GM11168 (cell line): ENCODE data around the gene XK.

ENCODE experiments used
- in situ Hi-C: fragments of 300-500 bp; cut with MboI; formaldehyde crosslinking; loops from one replicate; pipeline ENCODE4 v1.12.0; 2022; ENCODE audit warnings: low sequenced_read_pairs; ENCODE audit not compliant: unreplicated experiment

Gene XK

GRCh38 chrX:37678574-37678973 is 7.0 kb upstream of the XK start:
- in situ Hi-C loops = no loop called here

- in situ Hi-C loops = no loop called here
Observed at GRCh38 chrX:37679230-37679629, 6.4 kb upstream of the XK start.

- in situ Hi-C loops = no loop called here
Observed at GRCh38 chrX:37679888-37680287, 5.7 kb upstream of the XK start.

- in situ Hi-C loops = no loop called here
Observed at GRCh38 chrX:37684426-37684825, 1.2 kb upstream of the XK start.

- in situ Hi-C loops = no loop called here
Observed at GRCh38 chrX:37684973-37685372, 618 bp upstream of the XK start.

GRCh38 chrX:37686369-37686995 is 891 bp downstream of the XK start:
- in situ Hi-C loops = no loop called here

- in situ Hi-C loops = no loop called here
Observed at GRCh38 chrX:37686996-37687395, 1.4 kb downstream of the XK start.

- in situ Hi-C loops = no loop called here
Observed at GRCh38 chrX:37690119-37690518, 4.5 kb downstream of the XK start.

- in situ Hi-C loops = no loop called here
Observed at GRCh38 chrX:37692918-37693317, 7.3 kb downstream of the XK start.

GRCh38 chrX:37697169-37697760 is 11.7 kb downstream of the XK start:
- in situ Hi-C loops = no loop called here

- in situ Hi-C loops = no loop called here
Observed at GRCh38 chrX:37701588-37701987, 16.0 kb downstream of the XK start.

GRCh38 chrX:37711991-37712390 is 26.4 kb downstream of the XK start:
- in situ Hi-C loops = no loop called here

- in situ Hi-C loops = no loop called here
Observed at GRCh38 chrX:37712458-37712857, 26.9 kb downstream of the XK start.

- in situ Hi-C loops = no loop called here
Observed at GRCh38 chrX:37714479-37714878, 28.9 kb downstream of the XK start.

- in situ Hi-C loops = no loop called here
Observed at GRCh38 chrX:37716602-37717001, 31.0 kb downstream of the XK start.

- in situ Hi-C loops = no loop called here
Observed at GRCh38 chrX:37717708-37718107, 32.1 kb downstream of the XK start.

- in situ Hi-C loops = no loop called here
Observed at GRCh38 chrX:37722595-37722994, 37.0 kb downstream of the XK start.

GRCh38 chrX:37726346-37726745 is 40.8 kb downstream of the XK start:
- in situ Hi-C loops = no loop called here

- in situ Hi-C loops = no loop called here
Observed at GRCh38 chrX:37745354-37745753, 59.8 kb downstream of the XK start.

GRCh38 chrX:37745835-37746217 is 60.2 kb downstream of the XK start:
- in situ Hi-C loops = no loop called here

GRCh38 chrX:37746218-37746941 is 60.8 kb downstream of the XK start:
- in situ Hi-C loops = no loop called here

- in situ Hi-C loops = no loop called here
Observed at GRCh38 chrX:37746951-37747350, 61.4 kb downstream of the XK start.
